Measurements from ENCODE around the gene G6PC3.

DNA sequence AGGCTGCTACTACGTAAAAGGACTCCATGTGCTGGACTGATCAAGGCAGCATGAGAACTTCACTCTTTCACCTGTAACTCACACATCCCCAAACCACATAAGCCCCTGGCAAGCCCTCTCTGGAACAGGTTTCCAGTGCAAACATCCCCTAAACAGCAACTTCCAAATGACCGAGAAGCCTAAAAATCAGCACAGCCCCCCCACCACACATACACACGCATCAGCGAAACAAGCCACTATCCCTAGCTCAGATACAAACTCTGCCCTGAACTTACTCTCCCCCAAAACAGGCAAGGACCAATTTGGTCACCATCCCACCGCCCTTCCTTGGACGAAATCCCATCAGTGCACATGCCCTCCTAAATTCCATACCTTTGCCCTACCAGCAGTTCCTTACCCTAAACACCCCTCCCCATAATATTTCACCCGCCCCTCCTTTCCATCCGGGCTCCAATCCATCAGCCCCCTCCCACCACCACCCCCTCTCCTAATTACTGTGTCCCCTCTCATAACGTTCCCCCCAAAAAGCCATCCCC, 4.8 kb upstream of the G6PC3 start:
- no peak for TF ChIP-seq POLR2A (IDR thresholded peaks at IDR 0.05; ENCODE audit: low read depth, low read length)
- TF ChIP-seq POLR2AphosphoS5 (IDR thresholded peaks at IDR 0.05; ENCODE audit: low read depth, low read length) = no peak
